Fibroblast of mammary gland (primary cell): ENCODE data around the gene PSMD14.

Experiments
- DNase-seq: peaks from one replicate; pipeline ENCODE4 v3.0.0-alpha.2; 2010; ENCODE audit warnings: low read depth
- H3K4me3 ChIP-seq: 2 replicates; pipeline ENCODE4 v1.5.1; 2011; ENCODE audit warnings: low read depth, mild to moderate bottlenecking, low read length, moderate library complexity; ENCODE audit not compliant: control insufficient read depth
- CTCF ChIP-seq: conservative IDR thresholded peaks from 2 replicates; pipeline ENCODE4 v1.5.1; 2011; ENCODE audit warnings: low read depth, low read length, inconsistent platforms; ENCODE audit not compliant: control insufficient read depth, insufficient read depth

PSMD14 gene

GRCh38 chr2:161415987-161416707 is 107.9 kb downstream of the PSMD14 start, which contains the start of gene TBR1:
TBR1 (plus strand) TSS chr2:161416297; CDS start chr2:161416411, 114 bp downstream.
- DNase-seq, result no peak
- H3K4me3 ChIP-seq, result no peak within 1 kb of the TSS
- TF ChIP-seq CTCF, result no peak

- H3K4me3 ChIP-seq, result no peak overlapping the region
- no peak for TF ChIP-seq CTCF
- DNase-seq, result no peak
Observed at GRCh38 chr2:161416708-161417437, 108.6 kb downstream of the PSMD14 start.

- no peak for DNase-seq
- no peak for TF ChIP-seq CTCF
- no peak overlapping the region for H3K4me3 ChIP-seq
Observed at GRCh38 chr2:161417438-161418274, 109.4 kb downstream of the PSMD14 start.

GRCh38 chr2:161418275-161418714 is 110.1 kb downstream of the PSMD14 start:
- no peak overlapping the region for H3K4me3 ChIP-seq
- no peak for TF ChIP-seq CTCF
- DNase-seq, result no peak

GRCh38 chr2:161418715-161419637 is 110.8 kb downstream of the PSMD14 start:
- DNase-seq, result no peak
- no peak for TF ChIP-seq CTCF
- no peak overlapping the region for H3K4me3 ChIP-seq
